ENCODE results near the gene TSHR. TPM values are rescaled to one million over a fixed set of nuclear protein-coding genes. Genes with fewer than 3 reads are reported as not detected.

Gene TSHR
- total RNA-seq, 2 donors from 2014 or later = 0.23 to 0.36 TPM

DNA sequence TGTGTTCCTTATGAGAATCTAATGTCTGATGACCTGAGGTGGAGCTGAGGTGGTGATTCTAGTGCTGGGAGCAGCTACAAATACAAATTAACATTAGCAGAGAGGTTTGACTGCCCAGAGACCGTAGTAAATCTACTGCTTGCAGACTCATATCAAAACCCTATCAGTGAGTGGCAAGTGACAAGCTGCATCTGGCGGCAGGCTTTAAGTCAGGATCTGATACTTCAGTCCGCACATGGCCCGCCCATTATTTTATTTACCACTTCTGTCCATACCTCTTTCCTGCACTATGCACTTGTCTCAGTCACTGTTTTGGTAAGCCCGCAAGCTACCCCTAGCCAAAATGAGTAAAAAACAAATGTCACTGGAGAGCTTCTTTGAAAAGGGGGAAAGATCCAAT lies 25.3 kb upstream of the TSHR start:
- H3K4me3 ChIP-seq = no peak overlapping the region

DNA sequence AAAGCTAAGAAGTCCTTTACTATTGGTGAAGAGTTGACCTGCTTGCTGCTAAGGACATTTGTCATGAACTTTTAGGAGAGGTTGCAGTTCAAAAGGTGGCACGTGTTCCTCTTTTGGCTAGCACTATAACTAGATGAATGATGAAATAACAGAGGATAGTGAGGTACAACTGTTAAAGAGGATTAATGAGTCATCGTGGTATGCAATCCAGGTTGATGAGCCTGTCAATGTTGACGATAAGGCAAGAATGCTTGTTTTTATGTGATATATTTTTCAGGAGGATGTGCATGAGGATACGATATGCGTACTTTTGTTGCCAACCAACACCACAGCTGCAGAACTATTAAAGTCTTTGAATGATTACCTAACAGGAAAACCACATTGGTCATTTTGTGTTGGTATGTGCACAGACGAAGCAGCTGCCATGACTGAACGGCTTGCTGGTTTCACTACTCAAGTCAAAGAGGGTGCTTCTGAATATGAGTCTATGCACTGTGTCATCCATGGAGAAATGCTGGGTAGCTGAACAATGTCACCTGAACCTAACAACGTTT lies 24.5 kb upstream of the TSHR start:
- DNase-seq (ENCODE audit: low spot score) = no peak
- Histone ChIP-seq H3K36me3 (no peaks in the 10 kb centered on the region), H3K4me1 (replicated peaks) (no peaks in the 10 kb centered on the region), H3K4me3 (no peak overlapping the region), H3K9me3 (no peaks in the 10 kb centered on the region), H3K27me3 (replicated peaks; ENCODE audit: insufficient read depth) (no peaks in the 10 kb centered on the region), H3K27ac (no peak overlapping the region)
- TF ChIP-seq POLR2AphosphoS5 (IDR thresholded peaks at IDR 0.05) = no peak
- TF ChIP-seq, protein P1, sequence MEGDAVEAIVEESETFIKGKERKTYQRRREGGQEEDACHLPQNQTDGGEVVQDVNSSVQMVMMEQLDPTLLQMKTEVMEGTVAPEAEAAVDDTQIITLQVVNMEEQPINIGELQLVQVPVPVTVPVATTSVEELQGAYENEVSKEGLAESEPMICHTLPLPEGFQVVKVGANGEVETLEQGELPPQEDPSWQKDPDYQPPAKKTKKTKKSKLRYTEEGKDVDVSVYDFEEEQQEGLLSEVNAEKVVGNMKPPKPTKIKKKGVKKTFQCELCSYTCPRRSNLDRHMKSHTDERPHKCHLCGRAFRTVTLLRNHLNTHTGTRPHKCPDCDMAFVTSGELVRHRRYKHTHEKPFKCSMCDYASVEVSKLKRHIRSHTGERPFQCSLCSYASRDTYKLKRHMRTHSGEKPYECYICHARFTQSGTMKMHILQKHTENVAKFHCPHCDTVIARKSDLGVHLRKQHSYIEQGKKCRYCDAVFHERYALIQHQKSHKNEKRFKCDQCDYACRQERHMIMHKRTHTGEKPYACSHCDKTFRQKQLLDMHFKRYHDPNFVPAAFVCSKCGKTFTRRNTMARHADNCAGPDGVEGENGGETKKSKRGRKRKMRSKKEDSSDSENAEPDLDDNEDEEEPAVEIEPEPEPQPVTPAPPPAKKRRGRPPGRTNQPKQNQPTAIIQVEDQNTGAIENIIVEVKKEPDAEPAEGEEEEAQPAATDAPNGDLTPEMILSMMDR (IDR thresholded peaks at IDR 0.05) = no peak
- TF ChIP-seq POLR2A (IDR thresholded peaks at IDR 0.05) = no peak
- WGBS = 59% methylated on average over 8 of the region's 8 CpGs
- intact Hi-C loops (cut with DNase I) = no loop called here

More for the DNA sequence above, 25.3 kb upstream of the TSHR start:
- no peak for DNase-seq (ENCODE audit: low spot score)
- no peak for TF ChIP-seq POLR2AphosphoS5 (IDR thresholded peaks at IDR 0.05)
- Histone ChIP-seq H3K36me3 (no peaks in the 10 kb centered on the region), H3K27ac (no peak overlapping the region), H3K27me3 (replicated peaks; ENCODE audit: insufficient read depth) (no peaks in the 10 kb centered on the region), H3K4me1 (replicated peaks) (no peaks in the 10 kb centered on the region), H3K9me3 (no peaks in the 10 kb centered on the region)
- intact Hi-C loops (cut with DNase I) = no loop called here
- 91% methylated on average over 5 of the region's 5 CpGs for WGBS

- no peaks in the 10 kb centered on the region for H3K4me1 ChIP-seq (replicated peaks)
- H3K36me3 ChIP-seq = no peaks in the 10 kb centered on the region
- no peak for TF ChIP-seq POLR2AphosphoS5 (IDR thresholded peaks at IDR 0.05)
- no peak for TF ChIP-seq POLR2A (IDR thresholded peaks at IDR 0.05)
- TF ChIP-seq, protein P1 (IDR thresholded peaks at IDR 0.05) = no peak
- H3K9me3 ChIP-seq = no peaks in the 10 kb centered on the region
- DNase-seq (ENCODE audit: low spot score) = no peak
- H3K27me3 ChIP-seq (replicated peaks; ENCODE audit: insufficient read depth) = no peaks in the 10 kb centered on the region
- intact Hi-C loops (cut with DNase I) = no loop called here
- H3K4me3 ChIP-seq = no peak overlapping the region
- H3K27ac ChIP-seq = no peak overlapping the region
Measured at GRCh38 chr14:80933282-80933681, 22.1 kb upstream of the TSHR start.

DNA sequence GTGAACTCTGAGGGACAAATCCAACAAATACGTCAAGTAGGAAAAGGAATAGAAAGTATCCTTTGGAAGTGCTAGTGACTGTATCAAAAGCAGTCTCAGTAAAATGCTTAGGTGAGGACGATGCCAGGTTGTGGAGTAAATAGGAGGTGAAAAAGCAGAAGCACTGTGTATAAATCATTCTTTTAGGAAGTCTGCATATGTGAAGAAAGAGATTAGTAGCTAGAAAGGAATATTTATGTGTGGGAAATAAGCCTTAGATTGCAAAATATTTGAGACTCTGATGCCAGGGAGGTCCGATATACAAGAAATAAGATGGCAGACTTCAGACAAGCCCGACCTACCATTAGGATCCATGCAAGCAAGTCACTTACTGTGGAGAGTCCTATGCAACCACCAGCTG lies 21.7 kb upstream of the TSHR start:
- Histone ChIP-seq H3K9me3 (no peaks in the 10 kb centered on the region), H3K27me3 (replicated peaks; ENCODE audit: insufficient read depth) (no peaks in the 10 kb centered on the region), H3K36me3 (no peaks in the 10 kb centered on the region), H3K4me1 (replicated peaks) (no peaks in the 10 kb centered on the region), H3K27ac (no peak overlapping the region), H3K4me3 (no peak overlapping the region)
- no peak for DNase-seq (ENCODE audit: low spot score)
- intact Hi-C loops (cut with DNase I) = no loop called here
- WGBS = 92% methylated on average over 4 of the region's 4 CpGs
- no peak for TF ChIP-seq POLR2A (IDR thresholded peaks at IDR 0.05)
- no peak for TF ChIP-seq POLR2AphosphoS5 (IDR thresholded peaks at IDR 0.05)
- TF ChIP-seq, protein P1 (IDR thresholded peaks at IDR 0.05) = no peak

DNA sequence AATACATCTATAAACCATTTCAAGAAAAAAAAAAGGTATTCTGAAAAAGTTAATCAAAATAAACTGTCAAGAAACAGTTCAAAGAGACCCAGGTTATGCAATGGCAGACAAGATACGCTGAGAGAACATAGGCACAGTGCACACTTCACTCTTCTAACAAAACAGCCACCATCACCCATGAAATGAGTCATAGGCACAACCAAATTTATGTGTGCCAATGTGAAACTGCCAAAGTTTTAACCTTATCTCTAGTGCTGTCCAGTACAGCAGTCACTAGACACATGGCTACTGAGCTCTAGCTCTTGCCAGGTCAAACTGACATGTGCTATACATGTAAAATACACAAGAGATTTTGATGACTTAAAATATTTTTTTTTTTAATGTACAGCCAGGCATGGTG lies 15.3 kb upstream of the TSHR start:
- 87% methylated on average over 1 of the region's 1 CpG for WGBS
- TF ChIP-seq, protein P1 (IDR thresholded peaks at IDR 0.05) = no peak
- no peak for TF ChIP-seq POLR2A (IDR thresholded peaks at IDR 0.05)
- TF ChIP-seq POLR2AphosphoS5 (IDR thresholded peaks at IDR 0.05) = no peak

More for the DNA sequence above, 15.3 kb upstream of the TSHR start:
- no peak overlapping the region for H3K4me3 ChIP-seq
- no peaks in the 10 kb centered on the region for H3K4me1 ChIP-seq (replicated peaks)
- no peaks in the 10 kb centered on the region for H3K36me3 ChIP-seq
- intact Hi-C loops (cut with DNase I) = no loop called here
- H3K27ac ChIP-seq = no peak overlapping the region
- H3K9me3 ChIP-seq = no peaks in the 10 kb centered on the region
- no peak for DNase-seq (ENCODE audit: low spot score)
- no peaks in the 10 kb centered on the region for H3K27me3 ChIP-seq (replicated peaks; ENCODE audit: insufficient read depth)
